HG03521 (cell line): ENCODE measurements around the gene RRM2.

ENCODE experiments used
- ATAC-seq: cut with Tn5 transposase; IDR thresholded peaks from one replicate; pipeline ENCODE4 v1.9.1; 2021; ENCODE audit warnings: mild to moderate bottlenecking, moderate library complexity; ENCODE audit not compliant: unreplicated experiment

Gene RRM2

GRCh38 chr2:10169053-10169578 lies 46.6 kb downstream of the RRM2 start:
- ATAC-seq, result no peak

GRCh38 chr2:10169581-10169980 lies 47.0 kb downstream of the RRM2 start:
- no peak for ATAC-seq

DNA sequence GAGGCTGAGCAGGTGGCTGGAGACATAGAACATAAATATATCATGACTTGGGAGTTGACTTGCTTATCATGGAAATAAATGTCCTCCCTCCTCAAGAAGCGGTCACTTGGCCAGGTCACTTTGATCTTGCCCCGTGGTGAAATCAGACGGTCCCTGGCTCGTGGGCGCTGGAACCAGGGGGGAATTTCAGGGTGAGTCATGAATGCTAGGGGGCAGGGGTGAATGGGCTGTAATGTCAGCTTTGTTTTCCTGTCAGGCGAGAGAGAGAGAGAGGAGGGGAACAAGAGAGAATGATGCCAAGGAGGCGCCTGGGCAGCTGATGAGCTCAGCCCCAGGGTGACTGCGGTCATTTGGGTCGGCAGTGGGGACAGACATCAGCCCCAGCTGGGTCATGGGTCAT lies 47.7 kb downstream of the RRM2 start:
- no peak for ATAC-seq

- ATAC-seq, result no peak
Measured at GRCh38 chr2:10171006-10171800, 48.7 kb downstream of the RRM2 start.

DNA sequence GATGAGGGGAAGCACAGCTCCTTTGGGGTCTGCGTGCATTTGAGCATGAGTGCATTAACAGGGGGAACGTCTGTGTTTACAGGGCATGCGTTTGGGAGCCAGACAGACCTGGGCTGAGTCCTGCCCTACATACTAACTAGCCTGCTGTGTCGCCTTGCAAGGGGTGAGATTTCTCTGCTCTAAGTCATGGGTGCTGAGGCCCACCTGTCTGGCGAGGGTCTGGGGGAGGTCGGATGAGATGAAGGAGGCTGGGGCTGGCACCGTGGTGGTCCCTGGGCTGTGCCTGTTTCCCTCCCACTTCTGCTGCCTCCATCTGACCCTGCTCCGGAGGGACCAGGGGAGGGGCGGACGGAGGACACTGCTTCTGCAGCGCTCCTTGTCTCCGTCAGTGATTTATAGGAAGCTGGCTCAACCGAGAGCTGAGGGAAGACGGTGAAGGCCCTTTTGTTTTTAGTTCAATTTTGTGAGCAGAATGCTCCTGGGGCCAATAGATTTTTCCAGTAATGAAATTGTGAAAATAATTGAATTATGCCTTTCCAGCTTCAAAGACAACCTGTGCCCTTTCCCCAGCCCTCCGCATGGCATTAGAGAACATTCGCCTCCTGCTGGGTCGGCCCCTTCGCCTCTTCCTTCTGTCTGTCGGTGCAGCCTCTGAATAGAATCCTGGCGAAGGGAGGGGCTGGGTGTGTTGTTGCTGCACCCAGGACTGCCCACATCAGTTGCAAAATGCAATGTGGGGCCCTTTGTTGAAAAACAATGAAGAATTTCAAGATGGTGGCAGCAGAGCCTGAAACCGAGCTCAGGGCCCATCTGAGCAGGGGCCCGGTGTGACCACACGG lies 49.7 kb downstream of the RRM2 start:
- ATAC-seq, result no peak

DNA sequence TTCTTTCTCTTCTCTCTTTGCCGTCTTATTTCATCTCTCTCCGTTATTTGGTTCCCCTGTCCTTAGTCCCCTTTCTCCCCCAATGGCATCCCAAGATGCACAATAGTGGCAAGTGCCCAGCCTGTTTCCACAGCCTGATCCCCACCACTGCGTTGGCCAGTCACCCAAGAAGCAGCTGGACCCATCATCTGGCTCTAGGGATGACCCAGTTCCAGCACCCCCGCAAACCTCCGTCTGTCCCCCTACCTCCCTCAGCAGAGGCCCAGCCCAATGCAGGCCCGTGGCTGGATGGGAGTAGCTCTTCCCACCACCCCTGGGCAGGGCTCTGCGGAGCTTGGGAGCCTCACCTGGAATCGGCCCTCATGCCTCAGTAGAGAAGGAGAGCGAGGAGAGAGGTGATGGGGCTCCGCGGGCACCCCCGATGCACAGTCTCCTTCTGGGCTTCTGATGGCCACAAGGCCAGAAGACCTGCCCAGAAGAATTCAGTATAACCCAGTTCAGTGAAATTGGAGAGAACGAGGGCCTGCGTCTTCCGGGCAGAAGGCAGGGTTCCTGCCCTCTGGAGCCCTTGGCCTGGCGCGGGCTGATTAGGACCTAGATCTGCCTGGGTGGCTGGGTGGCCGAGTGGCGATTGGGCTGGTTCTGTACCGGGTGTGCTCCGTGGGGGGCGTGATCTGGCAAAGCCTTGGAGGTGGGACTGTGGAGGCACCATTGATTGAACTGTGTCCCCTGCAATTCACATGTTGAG lies 50.9 kb downstream of the RRM2 start:
- no peak for ATAC-seq

GRCh38 chr2:10174173-10174572 lies 51.6 kb downstream of the RRM2 start:
- ATAC-seq, result no peak

- no peak for ATAC-seq
Measured at GRCh38 chr2:10175441-10175840, 52.9 kb downstream of the RRM2 start.

DNA sequence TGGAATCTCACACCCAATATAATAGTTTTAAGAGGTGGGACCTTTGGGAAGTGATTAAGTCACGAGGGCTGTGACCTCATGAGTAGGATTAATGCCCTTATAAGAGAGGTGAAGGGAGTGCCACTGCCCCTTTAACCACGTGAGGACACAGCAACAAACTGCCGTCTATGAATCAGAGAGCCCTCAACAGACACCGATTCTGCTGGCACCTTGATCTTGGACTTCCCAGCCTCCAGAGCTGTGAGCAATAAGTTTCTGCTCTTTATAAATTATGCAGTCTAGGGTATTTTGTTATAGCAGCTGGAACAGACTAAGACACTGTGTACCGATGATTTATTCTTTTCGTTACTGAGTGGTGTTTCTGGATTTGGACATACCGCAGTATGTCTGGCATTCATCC lies 56.2 kb downstream of the RRM2 start:
- ATAC-seq, result no peak

DNA sequence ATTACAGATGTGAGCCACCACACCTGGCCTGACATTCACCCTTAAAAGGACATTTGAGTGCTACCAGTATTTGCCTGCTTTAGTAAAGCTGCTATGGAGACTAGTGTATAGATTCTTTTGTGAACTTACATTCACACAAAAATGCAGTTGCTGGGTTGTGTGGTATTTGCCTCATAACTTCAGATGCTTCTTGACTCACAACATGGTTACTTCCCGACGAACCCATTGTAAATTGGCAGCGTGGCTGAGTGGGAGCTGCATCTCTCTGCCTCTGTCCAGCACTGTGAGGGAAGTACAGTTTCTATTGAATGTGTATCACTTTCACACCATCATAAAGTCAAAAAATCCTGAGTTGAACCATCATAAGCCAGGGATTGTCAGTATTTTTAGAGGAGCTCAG lies 56.9 kb downstream of the RRM2 start:
- no peak for ATAC-seq

GRCh38 chr2:10180229-10180628 lies 57.7 kb downstream of the RRM2 start:
- no peak for ATAC-seq
